Ishikawa (cell line): ENCODE results near the gene CBX3.

Source experiments
- CEBPB ChIP-seq: IDR thresholded peaks from 2 replicates; pipeline ENCODE4 v1.6.1; 2012
- CREB1 ChIP-seq: IDR thresholded peaks from 2 replicates; pipeline ENCODE4 v1.6.1; 2012; ENCODE audit warnings: low read depth
- EGR1 ChIP-seq: IDR thresholded peaks from 2 replicates; pipeline ENCODE4 v1.6.1; 2012
- EP300 ChIP-seq: IDR thresholded peaks from 2 replicates; pipeline ENCODE4 v1.6.1; 2012; ENCODE audit warnings: borderline replicate concordance
- FOXM1 ChIP-seq: IDR thresholded peaks from 2 replicates; pipeline ENCODE4 v1.6.1; 2012; ENCODE audit warnings: low read depth, borderline replicate concordance
- MAX ChIP-seq: IDR thresholded peaks from 2 replicates; pipeline ENCODE4 v1.6.1; 2012
- NFIC ChIP-seq: IDR thresholded peaks from 2 replicates; pipeline ENCODE4 v1.6.1; 2012
- RAD21 ChIP-seq: IDR thresholded peaks from 2 replicates; pipeline ENCODE4 v1.6.1; 2012; ENCODE audit warnings: low read depth
- REST ChIP-seq: IDR thresholded peaks from 2 replicates; pipeline ENCODE4 v1.6.1; 2012; ENCODE audit warnings: low read depth, mild to moderate bottlenecking
- TAF1 ChIP-seq: IDR thresholded peaks from 2 replicates; pipeline ENCODE4 v1.6.1; 2012; ENCODE audit warnings: low read depth, mild to moderate bottlenecking
- TCF12 ChIP-seq: IDR thresholded peaks from 2 replicates; pipeline ENCODE4 v1.6.1; 2012; ENCODE audit warnings: low read depth
- TEAD4 ChIP-seq: IDR thresholded peaks from 2 replicates; pipeline ENCODE4 v1.6.1; 2012
- USF1 ChIP-seq: IDR thresholded peaks from 2 replicates; pipeline ENCODE4 v1.6.1; 2012
- YY1 ChIP-seq: IDR thresholded peaks from 2 replicates; pipeline ENCODE4 v1.6.1; 2012; ENCODE audit warnings: low read depth
- ZBTB7A ChIP-seq: IDR thresholded peaks from 2 replicates; pipeline ENCODE4 v1.6.1; 2012; ENCODE audit warnings: low read depth

Gene CBX3

GRCh38 chr7:26171601-26172000 is 29.9 kb upstream of the CBX3 start:
- TF ChIP-seq EGR1 (no peak), NFIC (no peak), EP300 (no peak)

DNA sequence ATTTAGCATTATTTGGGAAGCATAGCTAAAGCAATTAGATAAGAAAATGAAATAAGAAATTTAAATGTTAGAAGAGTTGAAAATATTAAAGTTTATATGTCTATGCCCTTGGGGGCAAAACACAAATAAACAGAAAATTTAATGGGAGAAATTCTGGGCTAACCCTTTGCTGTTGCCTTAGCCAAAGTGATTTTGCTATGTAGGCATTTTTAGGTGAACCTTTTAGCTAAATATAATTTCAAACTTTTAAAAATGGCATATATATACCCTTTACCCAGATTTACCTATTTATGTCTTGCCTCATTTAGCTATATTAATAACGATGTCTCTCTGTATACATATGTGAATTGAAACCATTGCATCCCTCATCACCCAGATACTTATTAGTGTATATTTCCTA is 29.5 kb upstream of the CBX3 start:
- TF ChIP-seq TAF1 (no peak), RAD21 (no peak), ZBTB7A (no peak), FOXM1 (no peak), YY1 (no peak)

DNA sequence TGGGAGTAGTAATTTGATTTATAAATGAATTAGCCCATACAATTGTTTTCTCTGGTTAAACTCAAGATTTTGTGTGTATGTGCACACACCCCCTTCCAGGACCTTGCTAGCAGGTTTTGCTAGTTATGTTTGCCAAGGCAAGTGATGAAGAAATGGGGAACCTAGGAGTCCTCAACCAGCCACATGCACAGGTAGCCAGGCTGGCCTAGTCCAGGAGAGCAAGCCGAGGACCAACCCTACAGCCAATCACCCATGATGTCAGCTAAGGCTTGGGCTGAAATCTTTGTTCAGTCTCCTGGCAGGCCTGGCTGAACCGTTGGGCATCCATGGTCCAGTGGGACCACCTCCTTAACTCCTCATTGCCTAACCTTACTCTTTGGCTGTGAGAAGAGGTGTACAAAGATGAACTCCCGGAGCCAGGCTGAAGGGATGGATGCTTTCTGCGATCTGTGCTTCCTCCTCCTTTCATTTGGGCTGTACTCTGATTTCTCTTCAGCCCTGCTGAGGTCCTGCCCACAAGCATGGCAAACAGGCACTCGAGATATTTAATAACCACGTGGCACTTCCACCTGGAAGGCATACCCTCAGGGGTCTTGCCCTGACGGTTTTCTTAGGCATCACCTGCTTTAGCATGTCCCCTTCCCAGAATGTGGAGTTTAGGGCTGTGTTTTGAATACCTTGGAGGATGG is 23.1 kb upstream of the CBX3 start:
- TF ChIP-seq NFIC, result no peak
- no peak for TF ChIP-seq MAX
- TF ChIP-seq TCF12, result no peak
- no peak for TF ChIP-seq TAF1
- no peak for TF ChIP-seq RAD21
- TF ChIP-seq CEBPB, result no peak
- no peak for TF ChIP-seq REST
- TF ChIP-seq EP300, result no peak
- TF ChIP-seq ZBTB7A, result no peak
- TF ChIP-seq TEAD4, result no peak
- no peak for TF ChIP-seq EGR1
- TF ChIP-seq USF1, result no peak
- TF ChIP-seq CREB1, result no peak
- no peak for TF ChIP-seq FOXM1
- no peak for TF ChIP-seq YY1

GRCh38 chr7:26179422-26179821 is 22.1 kb upstream of the CBX3 start:
- TF ChIP-seq REST (no peak), TCF12 (no peak), NFIC (no peak)

DNA sequence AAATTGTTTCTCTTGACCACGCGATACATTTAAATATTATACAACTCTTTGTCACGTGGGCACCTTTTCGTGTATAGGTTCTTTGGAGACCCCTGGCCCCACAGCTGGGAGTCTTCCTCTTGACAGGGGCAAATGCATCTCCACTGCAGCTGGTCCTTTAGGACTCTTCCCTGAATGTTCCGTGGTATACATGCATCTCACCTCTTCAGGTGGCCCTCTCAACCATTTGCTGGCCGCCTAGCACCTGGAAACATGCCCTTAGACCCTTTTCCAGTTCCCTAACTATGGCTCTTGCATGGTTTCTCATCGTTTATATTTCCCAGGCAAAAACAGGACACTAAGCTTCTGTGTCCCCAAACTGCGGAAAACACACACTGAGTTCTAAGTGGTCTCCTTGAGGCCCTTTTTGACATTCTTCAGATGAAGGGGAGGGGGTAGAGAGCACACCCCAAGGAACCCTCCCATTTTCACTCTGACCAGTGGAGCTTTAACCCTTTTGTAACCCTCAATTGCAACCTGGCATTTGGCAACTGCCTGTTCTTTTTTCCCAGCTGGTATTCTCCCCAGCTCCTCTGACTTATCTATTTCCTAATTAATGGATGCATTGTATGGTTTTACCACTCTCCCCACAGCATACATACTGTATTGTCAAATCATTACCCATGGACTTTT is 21.6 kb upstream of the CBX3 start:
- TF ChIP-seq REST (no peak), USF1 (peak; percentile 47; the same call in 1 of the 2 replicates)
